Endodermal cell (in vitro differentiated cells): ENCODE measurements around the gene TEDDM1. TPM values are rescaled to one million over a fixed set of nuclear protein-coding genes. Genes with fewer than 3 reads are reported as not detected.

Source experiments
- DNase-seq: peaks from one replicate; pipeline ENCODE4 v3.0.0-alpha.2; 2017
- H3K27ac ChIP-seq: 2 replicates; pipeline ENCODE4 v1.5.1; 2013; ENCODE audit warnings: mild to moderate bottlenecking, low read depth, low read length, moderate library complexity
- H3K27me3 ChIP-seq: 2 replicates; pipeline ENCODE4 v1.6.1; 2013; ENCODE audit warnings: mild to moderate bottlenecking, low read length, moderate library complexity; ENCODE audit not compliant: insufficient read depth, control insufficient read depth, poor library complexity, severe bottlenecking
- H3K36me3 ChIP-seq: 2 replicates; pipeline ENCODE4 v1.7.0; 2013; ENCODE audit warnings: mild to moderate bottlenecking, low read length, moderate library complexity; ENCODE audit not compliant: control insufficient read depth, insufficient read depth
- H3K4me1 ChIP-seq: one replicate; pipeline ENCODE4 v1.7.0; 2013; ENCODE audit warnings: low read length; ENCODE audit not compliant: control insufficient read depth, insufficient read depth
- H3K4me3 ChIP-seq: 2 replicates; pipeline ENCODE4 v1.5.1; 2013; ENCODE audit warnings: mild to moderate bottlenecking, low read length, moderate library complexity
- H3K9ac ChIP-seq: 2 replicates; pipeline ENCODE4 v1.6.1; 2013; ENCODE audit warnings: mild to moderate bottlenecking, low read length, moderate library complexity; ENCODE audit not compliant: poor library complexity, severe bottlenecking; ENCODE audit errors: extremely low read depth
- H3K9me3 ChIP-seq: 2 replicates; pipeline ENCODE4 v1.6.1; 2013; ENCODE audit warnings: mild to moderate bottlenecking, low read length, moderate library complexity; ENCODE audit not compliant: control insufficient read depth
- H3K27ac Mint-ChIP-seq: 2 replicates; pipeline ENCODE4 v1.8.0; 2020; ENCODE audit warnings: mixed read lengths
- H3K27me3 Mint-ChIP-seq: 2 replicates; pipeline ENCODE4 v1.8.0; 2021; ENCODE audit warnings: mild to moderate bottlenecking, mixed read lengths; ENCODE audit not compliant: insufficient read depth
- H3K36me3 Mint-ChIP-seq: 2 replicates; pipeline ENCODE4 v1.8.0; 2020; ENCODE audit warnings: low read depth, mixed read lengths
- H3K4me1 Mint-ChIP-seq: 2 replicates; pipeline ENCODE4 v1.8.0; 2020; ENCODE audit warnings: mixed read lengths
- H3K4me3 Mint-ChIP-seq: 2 replicates; pipeline ENCODE4 v1.8.0; 2020; ENCODE audit warnings: mild to moderate bottlenecking, moderate library complexity, mixed read lengths
- H3K9me3 Mint-ChIP-seq: 2 replicates; pipeline ENCODE4 v1.8.0; 2020; ENCODE audit warnings: mild to moderate bottlenecking, mixed read lengths
- CTCF ChIP-seq: fragments of 200-600 bp; sonication (generic); conservative IDR thresholded peaks from 2 replicates; pipeline ENCODE4 v1.5.0; 2021; ENCODE audit warnings: antibody characterized with exemption, mild to moderate bottlenecking
- WGBS, 2 experiments: methylation state at CpG; one replicate each; pipeline versions ENCODE4 v1.1.5 to v1.1.7; 2013; ENCODE audit warnings: missing lambda C conversion rate in 2 of 2, mixed read lengths in 1 of 2; ENCODE audit not compliant: insufficient coverage in 1 of 2, insufficient read length in 1 of 2; 5-methylcytosine and 5-hydroxymethylcytosine counted together
- total RNA-seq, 2 donors: library from RNA; stranded (reverse); fragmentation: NEBNext Ultra II Directional in 1 of 2; extraction: Animal tissue kit (Norgen Biotek cat#: 25700) in 1 of 2; gene quantifications; 2 replicates in 1 of 2; 3 replicates in 1 of 2; pipeline ENCODE4 v1.2.1, GENCODE V29; 2021

The TEDDM1 gene
- total RNA-seq, 2 donors from 2014 or later = not detected

- Mint-ChIP-seq H3K4me3 (no peak overlapping the region), H3K9me3 (peaks cover 8% of the 10 kb centered on the region), H3K4me1 (peaks cover 6% of the 10 kb centered on the region), H3K36me3 (no peaks in the 10 kb centered on the region), H3K27ac (no peak overlapping the region), H3K27me3 (no peaks in the 10 kb centered on the region)
- no peak for DNase-seq
- H3K36me3 ChIP-seq = no peaks in the 10 kb centered on the region
- H3K9me3 ChIP-seq = peaks cover 6% of the 10 kb centered on the region
- H3K9ac ChIP-seq = no peak overlapping the region
- H3K27me3 ChIP-seq = no peaks in the 10 kb centered on the region
- H3K27ac ChIP-seq = no peak overlapping the region
- WGBS, 2 experiments = 84 to 100% methylated on average over 1 to 3 of the region's 3 CpGs
- no peak overlapping the region for H3K4me3 ChIP-seq
- peak; percentile 48 for TF ChIP-seq CTCF
- H3K4me1 ChIP-seq = no peaks in the 10 kb centered on the region
These were observed 8.1 kb upstream of the TEDDM1 start for GRCh38 chr1:182408435-182409075.

DNA sequence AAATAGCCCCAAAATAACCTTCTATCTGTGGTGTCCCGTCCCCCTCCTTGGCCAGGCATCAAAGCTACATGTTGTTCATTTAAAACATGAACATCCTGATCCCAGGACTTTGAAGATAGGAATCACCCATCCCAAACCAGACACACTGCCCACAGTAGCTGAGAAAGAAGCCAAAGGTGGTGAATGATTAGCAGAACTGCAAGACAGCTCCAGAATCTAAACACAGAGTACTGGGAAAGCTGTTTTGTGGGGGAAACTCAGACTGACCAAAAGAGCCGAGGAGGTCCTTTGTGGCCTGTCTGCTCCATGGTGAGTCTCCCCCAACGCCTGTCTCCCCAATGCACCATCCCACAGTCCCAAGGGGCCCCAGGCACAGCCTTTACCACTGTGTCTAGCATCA, 7.3 kb upstream of the TEDDM1 start:
- Histone ChIP-seq H3K4me1 (no peaks in the 10 kb centered on the region), H3K4me3 (no peak overlapping the region), H3K27me3 (no peaks in the 10 kb centered on the region), H3K36me3 (no peaks in the 10 kb centered on the region), H3K9me3 (peaks cover 6% of the 10 kb centered on the region), H3K27ac (no peak overlapping the region), H3K9ac (no peak overlapping the region)
- Mint-ChIP-seq H3K4me1 (peaks cover 6% of the 10 kb centered on the region), H3K9me3 (peaks cover 8% of the 10 kb centered on the region), H3K27me3 (no peaks in the 10 kb centered on the region), H3K27ac (no peak overlapping the region), H3K36me3 (no peaks in the 10 kb centered on the region), H3K4me3 (no peak overlapping the region)
- DNase-seq = no peak
- no peak for TF ChIP-seq CTCF
- WGBS, 2 experiments = 82 to 86% methylated on average over 1 to 3 of the region's 3 CpGs

DNA sequence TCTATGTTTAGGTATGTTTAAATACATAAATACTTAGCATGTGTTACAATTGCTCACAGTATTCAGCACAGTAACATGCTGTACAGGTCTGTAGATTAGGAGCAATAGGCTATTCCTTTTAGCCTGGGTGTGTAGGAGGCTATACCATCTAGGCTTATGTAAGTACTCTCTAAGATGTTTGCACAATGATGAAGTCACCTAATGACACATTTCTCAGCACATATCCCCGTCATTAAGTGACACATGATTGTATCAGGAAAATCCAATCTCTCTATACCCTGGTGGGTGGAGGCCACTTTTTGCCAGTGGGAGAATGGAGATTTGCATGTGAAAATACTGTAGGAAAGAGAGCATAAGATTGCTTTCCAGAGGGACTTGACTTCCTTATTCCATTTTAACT, 5.5 kb upstream of the TEDDM1 start:
- peaks cover 8% of the 10 kb centered on the region for H3K9me3 Mint-ChIP-seq
- no peak overlapping the region for H3K4me3 Mint-ChIP-seq
- TF ChIP-seq CTCF = no peak

More for the DNA sequence above, 5.5 kb upstream of the TEDDM1 start:
- Mint-ChIP-seq H3K4me1 (peaks cover 6% of the 10 kb centered on the region), H3K27me3 (no peaks in the 10 kb centered on the region), H3K36me3 (no peaks in the 10 kb centered on the region), H3K27ac (no peak overlapping the region)
- H3K36me3 ChIP-seq = no peaks in the 10 kb centered on the region
- peaks cover 6% of the 10 kb centered on the region for H3K9me3 ChIP-seq
- H3K27me3 ChIP-seq = no peaks in the 10 kb centered on the region
- no peak for DNase-seq
- 100% methylated on average over 1 of the region's 1 CpG; no CpG with 5 or more reads in 1 of the 2 experiments for WGBS, 2 experiments
- no peak overlapping the region for H3K27ac ChIP-seq
- H3K4me3 ChIP-seq = no peak overlapping the region
- H3K4me1 ChIP-seq = no peaks in the 10 kb centered on the region
- H3K9ac ChIP-seq = no peak overlapping the region
